ENCODE measurements around the gene OR10D3. TPM values are rescaled to one million over a fixed set of nuclear protein-coding genes. Genes with fewer than 3 reads are reported as not detected.
"Not testable (repeated sequence)": the region's sequence is repeated elsewhere in the genome, so short reads cannot be mapped to it uniquely, and the experiment has no call there.

OR10D3 gene
- total RNA-seq, 3 donors from 2014 or later (not counting 1 experiment from before 2014, with no cell fraction given): not detected

DNA sequence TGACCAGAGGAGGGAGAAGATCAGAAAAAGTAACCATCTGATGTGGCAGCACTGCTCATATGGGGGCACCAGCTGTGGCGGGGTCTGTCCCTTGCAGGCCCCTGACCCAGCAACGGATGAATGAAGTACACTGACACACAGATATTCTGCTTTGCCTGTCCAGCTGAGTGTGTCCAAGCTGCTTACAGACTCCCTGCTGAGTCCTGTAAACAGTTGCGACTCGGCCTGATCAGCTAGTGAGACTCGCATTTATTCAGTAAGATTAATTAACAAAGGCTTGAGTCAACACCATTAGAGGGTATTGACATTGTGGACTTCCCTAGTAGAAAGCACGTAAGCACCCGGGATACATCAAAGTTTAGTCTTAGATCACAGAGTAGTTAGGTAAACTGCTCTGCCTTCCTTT lies 15.3 kb upstream of the OR10D3 start:
- no peak overlapping the region for H3K27ac Mint-ChIP-seq
- no peaks in the 10 kb centered on the region for H3K36me3 Mint-ChIP-seq
- H3K27ac ChIP-seq (ENCODE audit: low read length): no peak overlapping the region
- no peaks in the 10 kb centered on the region for H3K9me3 Mint-ChIP-seq
- 91% methylated on average over 7 of the region's 7 CpGs for WGBS (ENCODE audit: insufficient coverage)
- peaks cover 0 to 8% of the 10 kb centered on the region in 2 donors for H3K27me3 Mint-ChIP-seq (ENCODE audit: low read depth in 2 of 2)
- H3K4me1 Mint-ChIP-seq: peaks cover 0 to 5% of the 10 kb centered on the region in 2 donors
- no peaks in the 10 kb centered on the region for H3K9me3 ChIP-seq (ENCODE audit: control insufficient read depth, insufficient read depth, low read length)
- ATAC-seq (no peak), DNase-seq (no peak)
- H3K4me3 ChIP-seq (ENCODE audit: low read length): no peak overlapping the region
- H3K27me3 ChIP-seq (ENCODE audit: control insufficient read depth, insufficient read depth, low read length): no peaks in the 10 kb centered on the region
- H3K4me1 ChIP-seq (ENCODE audit: control insufficient read depth, insufficient read depth, low read length): no peaks in the 10 kb centered on the region
- no peak overlapping the region for H3K4me3 Mint-ChIP-seq
- TF ChIP-seq, protein P1, sequence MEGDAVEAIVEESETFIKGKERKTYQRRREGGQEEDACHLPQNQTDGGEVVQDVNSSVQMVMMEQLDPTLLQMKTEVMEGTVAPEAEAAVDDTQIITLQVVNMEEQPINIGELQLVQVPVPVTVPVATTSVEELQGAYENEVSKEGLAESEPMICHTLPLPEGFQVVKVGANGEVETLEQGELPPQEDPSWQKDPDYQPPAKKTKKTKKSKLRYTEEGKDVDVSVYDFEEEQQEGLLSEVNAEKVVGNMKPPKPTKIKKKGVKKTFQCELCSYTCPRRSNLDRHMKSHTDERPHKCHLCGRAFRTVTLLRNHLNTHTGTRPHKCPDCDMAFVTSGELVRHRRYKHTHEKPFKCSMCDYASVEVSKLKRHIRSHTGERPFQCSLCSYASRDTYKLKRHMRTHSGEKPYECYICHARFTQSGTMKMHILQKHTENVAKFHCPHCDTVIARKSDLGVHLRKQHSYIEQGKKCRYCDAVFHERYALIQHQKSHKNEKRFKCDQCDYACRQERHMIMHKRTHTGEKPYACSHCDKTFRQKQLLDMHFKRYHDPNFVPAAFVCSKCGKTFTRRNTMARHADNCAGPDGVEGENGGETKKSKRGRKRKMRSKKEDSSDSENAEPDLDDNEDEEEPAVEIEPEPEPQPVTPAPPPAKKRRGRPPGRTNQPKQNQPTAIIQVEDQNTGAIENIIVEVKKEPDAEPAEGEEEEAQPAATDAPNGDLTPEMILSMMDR (IDR thresholded peaks at IDR 0.05): no peak
- no peaks in the 10 kb centered on the region for H3K36me3 ChIP-seq (ENCODE audit: control insufficient read depth, insufficient read depth, low read length)
- intact Hi-C loops (cut with micrococcal nuclease): no loop called here

DNA sequence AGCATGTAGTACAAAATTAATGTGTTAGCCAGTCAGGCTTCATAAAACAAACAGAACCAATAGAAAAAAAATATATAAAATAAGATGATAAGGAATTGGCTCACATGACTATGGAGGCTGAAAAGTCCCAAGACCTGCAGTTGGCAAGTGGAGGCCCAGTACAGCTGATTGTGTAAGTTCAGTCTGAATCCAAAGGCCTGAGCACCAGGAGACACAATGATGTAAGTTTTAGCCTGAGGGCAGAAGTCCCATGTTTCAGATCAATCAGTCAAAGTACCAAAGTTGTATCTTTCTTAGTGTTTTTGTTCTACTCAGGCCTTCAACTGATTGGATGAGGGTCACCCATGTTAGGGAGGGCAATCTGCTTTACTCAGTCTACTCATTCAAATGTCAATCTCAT lies 14.3 kb upstream of the OR10D3 start:
- Mint-ChIP-seq H3K4me1 (peaks cover 0 to 5% of the 10 kb centered on the region in 2 donors), H3K27ac (no peak overlapping the region), H3K36me3 (no peaks in the 10 kb centered on the region), H3K9me3 (no peaks in the 10 kb centered on the region), H3K4me3 (no peak overlapping the region), H3K27me3 (ENCODE audit: low read depth in 2 of 2) (peaks cover 0 to 4% of the 10 kb centered on the region in 2 donors)
- intact Hi-C loops (cut with micrococcal nuclease): no loop called here
- H3K27me3 ChIP-seq (ENCODE audit: control insufficient read depth, insufficient read depth, low read length): no peaks in the 10 kb centered on the region
- no peaks in the 10 kb centered on the region for H3K9me3 ChIP-seq (ENCODE audit: control insufficient read depth, insufficient read depth, low read length)
- TF ChIP-seq, protein P1 (IDR thresholded peaks at IDR 0.05): no peak
- H3K36me3 ChIP-seq (ENCODE audit: control insufficient read depth, insufficient read depth, low read length): no peaks in the 10 kb centered on the region
- DNase-seq (no peak), ATAC-seq (no peak)
- no peaks in the 10 kb centered on the region for H3K4me1 ChIP-seq (ENCODE audit: control insufficient read depth, insufficient read depth, low read length)
- H3K27ac ChIP-seq (ENCODE audit: low read length): no peak overlapping the region
- no peak overlapping the region for H3K4me3 ChIP-seq (ENCODE audit: low read length)

DNA sequence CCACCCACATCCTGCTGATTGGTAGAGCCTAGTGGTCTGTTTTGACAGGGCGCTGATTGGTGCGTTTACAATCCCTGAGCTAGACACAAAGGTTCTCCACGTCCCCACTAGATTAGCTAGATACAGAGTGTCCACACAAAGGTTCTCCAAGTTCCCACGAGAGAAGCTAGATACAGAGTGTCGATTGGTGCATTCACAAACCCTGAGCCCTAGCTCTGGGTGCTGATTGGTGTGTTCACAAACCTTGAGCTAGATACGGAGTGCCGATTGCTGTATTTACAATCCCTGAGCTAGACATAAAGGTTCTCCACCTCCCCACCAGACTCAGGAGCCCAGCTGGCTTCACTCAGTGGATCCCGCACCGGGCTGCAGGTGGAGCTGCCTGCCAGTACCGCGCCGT lies 12.8 kb upstream of the OR10D3 start:
- H3K9me3 Mint-ChIP-seq; H3K27ac Mint-ChIP-seq; H3K36me3 ChIP-seq (ENCODE audit: control insufficient read depth, insufficient read depth, low read length); H3K4me3 Mint-ChIP-seq; ATAC-seq; H3K4me1 ChIP-seq (ENCODE audit: control insufficient read depth, insufficient read depth, low read length); intact Hi-C loops (cut with micrococcal nuclease); H3K4me1 Mint-ChIP-seq; H3K27me3 Mint-ChIP-seq (ENCODE audit: low read depth in 2 of 2); H3K27ac ChIP-seq (ENCODE audit: low read length); H3K27me3 ChIP-seq (ENCODE audit: control insufficient read depth, insufficient read depth, low read length); H3K36me3 Mint-ChIP-seq; H3K4me3 ChIP-seq (ENCODE audit: low read length); H3K9me3 ChIP-seq (ENCODE audit: control insufficient read depth, insufficient read depth, low read length); DNase-seq: not testable (repeated sequence)
- WGBS (ENCODE audit: insufficient coverage): 94% methylated on average over 12 of the region's 12 CpGs

DNA sequence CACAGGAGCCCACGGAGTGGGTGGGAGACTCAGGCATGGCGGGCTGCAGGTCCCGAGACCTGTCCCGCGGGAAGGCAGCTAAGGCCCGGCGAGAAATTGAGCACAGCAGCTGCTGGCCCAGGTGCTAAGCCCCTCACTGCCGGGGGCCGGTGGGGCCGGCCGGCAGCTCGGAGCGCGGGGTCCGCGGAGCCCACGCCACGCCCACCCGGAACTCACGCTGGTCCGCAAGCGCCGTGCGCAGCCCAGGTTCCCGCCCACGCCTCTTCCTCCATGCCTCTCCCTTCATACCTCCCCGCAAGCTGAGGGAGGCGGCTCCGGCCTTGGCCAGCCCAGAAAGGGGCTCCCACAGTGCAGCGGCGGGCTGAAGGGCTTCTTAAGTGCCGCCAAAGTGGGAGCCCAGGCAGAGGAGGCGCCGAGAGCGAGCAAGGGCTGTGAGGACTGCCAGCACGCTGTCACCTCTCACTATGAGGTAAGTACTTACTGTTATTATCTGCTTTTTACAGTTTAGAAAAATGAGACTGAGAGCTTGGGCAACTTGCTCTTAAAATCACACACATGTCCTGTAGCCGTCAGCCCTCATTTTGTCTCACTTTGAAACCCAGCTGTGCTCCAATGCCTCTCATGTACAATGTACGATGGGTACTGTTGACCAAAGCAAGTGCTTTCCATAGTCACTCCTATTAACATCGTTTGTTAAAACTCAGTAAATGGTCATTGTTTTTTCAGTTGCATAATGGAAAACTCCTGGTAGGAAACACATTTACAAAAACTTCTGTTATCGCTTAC lies 12.2 kb upstream of the OR10D3 start:
- Histone ChIP-seq H3K27me3 (ENCODE audit: control insufficient read depth, insufficient read depth, low read length) (no peaks in the 10 kb centered on the region), H3K9me3 (ENCODE audit: control insufficient read depth, insufficient read depth, low read length) (no peaks in the 10 kb centered on the region), H3K27ac (ENCODE audit: low read length) (no peak overlapping the region), H3K4me3 (ENCODE audit: low read length) (no peak overlapping the region), H3K36me3 (ENCODE audit: control insufficient read depth, insufficient read depth, low read length) (no peaks in the 10 kb centered on the region), H3K4me1 (ENCODE audit: control insufficient read depth, insufficient read depth, low read length) (no peaks in the 10 kb centered on the region)
- no peak overlapping the region for H3K27ac Mint-ChIP-seq
- peaks cover 0 to 5% of the 10 kb centered on the region in 2 donors for H3K4me1 Mint-ChIP-seq
- H3K9me3 Mint-ChIP-seq: no peaks in the 10 kb centered on the region
- TF ChIP-seq, protein P1 (IDR thresholded peaks at IDR 0.05): no peak
- ATAC-seq: no peak
- intact Hi-C loops (cut with micrococcal nuclease): no loop called here
- no peak overlapping the region for H3K4me3 Mint-ChIP-seq
- peaks cover 0 to 4% of the 10 kb centered on the region in 2 donors for H3K27me3 Mint-ChIP-seq (ENCODE audit: low read depth in 2 of 2)
- no peaks in the 10 kb centered on the region for H3K36me3 Mint-ChIP-seq
- WGBS (ENCODE audit: insufficient coverage): 95% methylated on average over 39 of the region's 40 CpGs
- DNase-seq: no peak

Measured in natural killer cell (primary cell).